HG02623 (cell line): ENCODE results near the gene GRAMD4.
"Not testable (repeated sequence)": the region's sequence is repeated elsewhere in the genome, so short reads cannot be mapped to it uniquely, and the experiment has no call there.

Experiments used
- ATAC-seq: cut with Tn5 transposase; IDR thresholded peaks from one replicate; pipeline ENCODE4 v1.9.1; 2021; ENCODE audit warnings: moderate library complexity; ENCODE audit not compliant: unreplicated experiment

GRAMD4 gene

DNA sequence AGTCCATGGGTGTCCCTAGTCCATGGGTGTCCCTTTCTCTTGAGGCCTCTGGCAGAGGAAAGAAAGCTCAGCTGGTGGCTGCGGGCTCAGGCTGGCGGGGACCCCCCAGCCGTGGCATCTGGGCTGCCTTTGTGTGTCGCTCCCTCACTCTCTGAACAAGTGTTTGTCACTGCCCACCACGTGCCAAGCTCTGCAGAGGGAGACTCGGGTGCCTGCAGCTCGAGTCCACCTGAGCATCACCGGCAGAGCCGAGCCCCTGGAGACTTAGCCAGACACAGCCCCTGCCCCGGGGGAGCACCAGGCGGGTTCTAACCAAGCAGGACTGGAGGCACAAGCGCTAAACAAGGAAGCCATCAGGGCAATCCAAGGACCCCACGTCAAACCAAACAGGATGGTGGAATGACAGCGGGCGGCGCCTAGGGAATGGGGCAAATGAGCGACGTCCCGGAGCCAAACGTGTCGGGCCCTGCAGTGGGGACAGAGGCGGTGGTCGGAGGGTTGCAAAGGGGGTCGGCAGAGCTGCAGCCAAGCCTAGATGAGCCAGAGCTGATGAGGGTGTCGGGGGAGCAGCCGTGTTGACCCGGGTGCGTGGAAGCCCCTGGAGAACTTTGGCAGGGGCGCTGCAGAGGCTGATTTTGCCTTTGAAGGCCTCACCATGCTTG is 2.1 kb upstream of the GRAMD4 start:
- ATAC-seq, result no peak

GRCh38 chr22:46618667-46619066 is 1.5 kb upstream of the GRAMD4 start:
- no peak for ATAC-seq

- ATAC-seq, result no peak
Observed at GRCh38 chr22:46619240-46619829, 851 bp upstream of the GRAMD4 start.

- ATAC-seq, result no peak
Observed at GRCh38 chr22:46620588-46621242, 529 bp downstream of the GRAMD4 start.

DNA sequence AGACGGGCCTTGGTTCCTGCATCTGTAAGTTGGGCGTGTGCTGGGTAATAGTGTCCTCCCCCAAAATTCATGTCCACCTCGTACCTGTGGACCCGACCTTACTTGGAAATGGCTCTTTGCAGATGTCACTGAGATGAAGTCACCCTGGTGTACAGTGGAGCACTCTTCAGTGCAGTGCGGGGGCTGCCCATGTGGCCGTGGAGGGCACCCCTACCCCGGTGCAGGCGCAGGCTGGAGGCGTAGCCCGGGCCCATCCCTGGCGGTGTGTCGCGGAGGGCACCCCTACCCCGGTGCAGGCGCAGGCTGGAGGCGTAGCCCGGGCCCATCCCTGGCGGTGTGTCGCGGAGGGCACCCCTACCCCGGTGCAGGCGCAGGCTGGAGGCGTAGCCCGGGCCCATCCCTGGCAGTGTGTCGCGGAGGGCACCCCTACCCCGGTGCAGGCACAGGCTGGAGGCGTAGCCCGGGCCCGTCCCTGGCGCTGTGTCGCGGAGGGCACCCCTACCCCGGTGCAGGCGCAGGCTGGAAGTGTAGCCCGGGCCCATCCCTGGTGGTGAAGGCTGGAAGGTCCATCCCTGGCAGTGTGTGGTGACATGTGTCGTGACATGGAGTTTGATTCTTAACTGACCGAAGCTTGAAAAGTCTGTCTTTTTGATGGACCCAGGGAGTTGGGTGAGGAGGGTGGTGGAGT is 1.2 kb downstream of the GRAMD4 start:
- not testable (repeated sequence) for ATAC-seq

DNA sequence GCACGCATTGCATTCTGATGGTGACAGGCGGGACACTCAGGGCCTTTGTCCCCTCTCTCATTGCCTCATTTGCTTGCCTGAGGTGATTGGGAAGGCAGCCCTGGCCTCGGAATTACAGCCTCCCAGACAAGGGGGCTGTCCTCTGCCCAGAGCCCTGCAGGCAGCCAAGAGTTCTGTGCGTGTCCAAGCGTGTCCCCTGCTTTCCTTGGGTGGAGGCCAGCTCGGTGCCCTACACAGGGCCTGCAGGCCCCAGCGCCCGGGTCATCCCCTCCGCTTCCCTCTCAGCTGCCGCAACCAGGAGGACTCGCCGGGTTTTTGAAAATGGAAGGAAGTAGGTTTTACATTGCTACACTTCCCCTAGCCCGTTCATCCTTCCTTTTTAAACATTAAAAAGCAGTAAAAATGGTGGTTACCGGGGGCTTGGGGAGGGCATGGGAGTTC is 1.9 kb downstream of the GRAMD4 start:
- no peak for ATAC-seq

GRCh38 chr22:46625113-46625842 is 5.1 kb downstream of the GRAMD4 start:
- no peak for ATAC-seq

GRCh38 chr22:46625843-46626349 is 5.7 kb downstream of the GRAMD4 start:
- no peak for ATAC-seq

DNA sequence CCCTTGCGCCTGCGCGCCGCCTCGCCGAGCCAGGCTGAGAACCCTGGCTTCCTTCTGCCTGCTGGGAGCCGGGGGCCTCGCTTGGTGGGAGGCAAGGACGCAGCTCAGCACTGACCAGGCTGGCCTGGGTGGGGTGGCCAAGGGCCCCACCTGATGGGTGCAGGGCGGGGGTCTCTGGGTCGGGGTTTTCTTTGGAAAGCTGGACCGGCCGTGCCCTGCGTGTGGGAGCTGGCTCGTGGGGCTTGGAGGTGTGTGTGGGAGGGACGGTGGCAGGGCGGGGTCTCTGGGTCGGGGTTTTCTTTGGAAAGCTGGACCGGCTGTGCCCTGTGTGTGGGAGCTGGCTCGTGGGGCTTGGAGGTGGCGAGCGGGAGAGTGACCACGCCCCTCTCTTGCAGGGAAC is 6.2 kb downstream of the GRAMD4 start:
- no peak for ATAC-seq

- no peak for ATAC-seq
Observed at GRCh38 chr22:46626911-46627805, 7.0 kb downstream of the GRAMD4 start.

DNA sequence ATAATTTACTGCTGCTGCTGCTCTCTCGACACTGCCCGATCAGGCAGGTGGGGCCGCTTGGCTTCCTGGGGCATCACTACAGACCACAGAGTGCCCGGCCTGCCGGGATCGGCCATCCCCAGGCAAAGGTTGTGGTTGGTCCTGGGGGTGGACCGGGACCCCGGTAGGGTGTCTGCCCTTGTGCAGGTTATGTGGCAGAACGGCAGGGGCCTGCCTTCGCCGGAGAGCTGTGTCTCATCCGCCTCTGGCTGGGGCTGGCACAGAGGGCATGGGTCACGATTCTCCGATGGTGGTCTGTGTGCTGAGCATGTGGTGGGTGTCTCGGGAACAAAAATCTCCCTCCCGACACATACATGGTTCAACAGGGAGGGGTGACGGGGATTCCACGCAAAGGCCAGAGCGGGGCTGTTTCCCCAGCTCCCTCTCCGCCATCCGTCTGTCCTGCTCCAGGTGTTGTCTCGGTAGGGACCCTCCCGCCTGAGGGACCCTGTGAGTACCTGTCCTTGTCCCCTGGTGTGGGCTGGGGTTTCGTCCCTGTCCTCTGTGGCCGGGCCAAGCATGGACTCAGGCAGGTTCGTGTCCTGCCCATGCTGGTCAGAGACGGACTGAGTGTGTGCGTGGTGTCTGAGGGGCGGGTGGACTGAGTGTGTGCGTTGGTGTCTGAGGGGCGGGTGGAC is 7.8 kb downstream of the GRAMD4 start:
- ATAC-seq, result no peak

GRCh38 chr22:46628756-46629155 is 8.6 kb downstream of the GRAMD4 start:
- ATAC-seq, result no peak

DNA sequence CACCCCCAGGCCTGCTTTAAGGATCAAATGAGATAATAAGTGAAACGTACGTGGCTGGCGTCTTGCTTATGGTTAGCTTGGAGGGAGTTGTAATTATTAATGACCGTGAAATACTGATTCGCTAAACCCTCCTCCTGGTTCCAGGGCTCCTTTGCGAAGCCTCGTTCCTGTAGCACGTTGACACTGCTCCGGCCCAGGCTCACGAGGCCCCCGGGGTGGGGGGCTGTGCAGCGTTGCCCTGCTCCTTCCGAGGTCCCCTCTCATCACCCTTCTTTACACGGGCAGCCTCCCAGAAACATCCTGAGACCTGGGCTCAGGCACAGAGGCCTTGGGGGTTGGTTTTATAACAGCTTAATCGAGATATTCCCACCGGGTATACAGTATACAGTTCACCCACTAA is 9.1 kb downstream of the GRAMD4 start:
- no peak for ATAC-seq

DNA sequence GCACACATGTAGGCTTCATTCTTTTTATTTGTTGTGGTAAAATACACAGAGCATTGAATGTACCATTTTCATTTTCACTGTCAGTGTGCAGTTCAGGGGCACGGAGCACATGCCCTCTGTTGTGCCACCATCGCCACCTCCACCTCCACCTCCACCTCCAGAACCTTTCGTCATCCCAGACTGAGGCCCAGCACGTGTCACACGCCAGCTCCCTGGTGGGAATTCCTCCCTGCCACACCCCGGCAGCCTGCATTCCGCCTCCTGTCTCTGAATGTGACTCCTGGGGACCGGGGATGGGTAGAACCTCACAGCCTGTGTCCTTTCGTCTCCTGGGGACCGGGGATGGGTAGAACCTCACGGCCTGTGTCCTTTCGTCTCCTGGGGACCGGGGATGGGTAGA is 10.9 kb downstream of the GRAMD4 start:
- no peak for ATAC-seq

DNA sequence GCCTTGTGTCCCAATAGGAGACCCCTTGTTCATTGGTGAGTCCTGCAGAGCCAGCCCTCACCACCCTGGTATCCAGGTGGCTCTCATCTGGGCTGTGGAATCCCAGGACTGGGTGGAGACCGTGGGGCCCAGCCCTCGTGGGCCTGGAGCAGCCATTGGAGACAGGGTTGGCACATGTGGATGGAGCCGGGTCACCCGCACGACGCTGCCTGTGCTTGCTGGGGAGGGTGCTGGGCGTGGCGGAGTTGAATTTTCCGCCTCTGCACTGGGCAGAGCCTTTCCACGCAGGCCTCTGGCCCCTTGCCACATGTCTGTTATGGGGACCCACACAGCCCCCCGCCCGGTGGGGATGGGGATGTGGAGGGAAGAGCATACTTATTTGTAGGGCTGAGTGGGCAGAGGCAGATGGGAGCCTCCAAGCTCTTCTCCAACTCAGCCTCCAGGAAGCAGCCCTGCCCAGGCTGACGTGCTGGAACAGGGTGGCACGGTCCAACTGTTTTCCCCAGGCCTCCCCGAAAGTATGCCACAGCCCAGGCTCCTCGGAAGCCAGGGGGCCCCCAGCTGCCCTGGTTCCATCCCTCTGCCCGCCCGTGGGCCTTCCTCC is 12.6 kb downstream of the GRAMD4 start:
- no peak for ATAC-seq

DNA sequence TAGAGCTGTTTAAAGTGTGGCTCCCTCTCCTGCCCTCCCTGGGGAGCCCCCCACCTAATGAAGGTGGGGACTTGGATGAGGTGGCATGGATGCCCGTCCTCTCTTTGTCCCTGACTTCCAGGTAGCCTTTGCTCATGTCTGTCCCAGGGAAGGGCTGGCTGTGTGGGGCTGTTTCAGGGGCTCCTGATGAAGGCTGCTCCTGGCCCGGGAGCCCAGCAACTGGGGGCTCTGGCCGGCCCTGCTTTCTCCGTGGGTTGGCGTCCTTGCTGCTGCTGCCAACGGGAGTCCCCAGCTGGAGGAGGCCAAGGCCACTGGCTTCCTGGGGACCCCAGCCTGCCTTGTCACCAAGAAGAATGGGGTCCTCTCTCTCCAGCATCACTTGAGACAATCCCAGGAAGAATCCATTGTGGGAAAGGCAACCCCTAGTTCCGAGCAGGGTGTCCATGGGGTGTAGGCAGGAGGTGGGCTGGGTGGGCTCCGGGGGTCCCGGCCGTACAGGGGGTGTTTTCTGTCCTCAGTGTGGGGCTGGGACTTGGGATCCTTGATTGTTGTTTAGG is 13.2 kb downstream of the GRAMD4 start:
- ATAC-seq, result no peak

DNA sequence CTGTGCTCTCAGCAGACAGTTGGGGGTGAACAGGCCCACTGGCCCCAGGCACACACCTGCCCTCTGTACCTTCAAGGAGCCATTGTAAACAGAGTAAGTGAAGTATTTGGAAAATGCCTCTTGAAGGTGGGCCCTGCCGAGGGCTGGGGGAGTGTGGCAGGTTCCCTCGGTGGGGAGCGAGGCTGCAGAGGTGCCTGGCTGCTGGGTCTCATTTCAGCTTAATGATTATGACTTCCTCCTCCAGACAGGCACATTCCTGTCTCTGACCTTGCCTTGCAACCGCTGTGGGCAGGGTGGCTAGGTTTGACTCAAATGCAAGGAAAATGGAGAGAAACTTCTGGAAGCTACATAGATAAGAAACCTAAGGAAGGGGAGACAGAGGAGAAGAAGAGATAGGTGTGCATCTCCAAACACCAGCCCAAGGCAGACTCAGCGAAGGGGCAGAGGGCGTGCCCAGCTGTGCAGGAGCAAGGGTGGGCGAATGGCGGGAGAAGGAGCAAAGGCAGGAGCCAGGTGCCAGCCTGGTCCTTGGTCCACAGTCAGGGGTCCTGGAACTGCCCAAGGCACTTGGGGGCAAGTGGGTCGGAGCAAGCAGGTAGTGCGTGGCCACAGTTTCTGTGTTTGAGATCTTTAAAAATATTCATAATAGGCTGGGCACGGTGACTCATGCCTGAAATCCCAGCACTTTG is 14.0 kb downstream of the GRAMD4 start:
- no peak for ATAC-seq
